Activated CD4-positive, alpha-beta T cell treated with anti-CD3 and anti-CD28 coated beads for 36 hours (primary cell): ENCODE measurements around the gene MYLK2. TPM values are rescaled to one million over a fixed set of nuclear protein-coding genes. Genes with fewer than 3 reads are reported as not detected.
A peak's percentile ranks its signal among the peaks of the same experiment; 100 is the strongest.

ENCODE experiments used
- ATAC-seq: fragments of 200-7000 bp; cut with Tn5 transposase; one replicate; pipeline ENCODE4 v1.10.0; 2021; ENCODE audit warnings: mild to moderate bottlenecking, moderate library complexity
- CTCF ChIA-PET: fragments of 350-600 bp; sonication (Branson Sonifier 250); formaldehyde crosslinking; loops from one replicate; lab custom pipeline; 2021; ENCODE audit warnings: antibody characterized with exemption; lab: Charles Lee
- POLR2A ChIA-PET: fragments of 350-600 bp; sonication (Branson Sonifier 250); formaldehyde crosslinking; loops from one replicate; lab custom pipeline; 2021; ENCODE audit warnings: antibody characterized with exemption, inconsistent platforms; lab: Charles Lee
- DNase-seq: peaks from one replicate; pipeline ENCODE4 v3.0.0-alpha.2; 2020
- H3K27ac Mint-ChIP-seq: one replicate; pipeline ENCODE4 v1.8.0; 2021; ENCODE audit warnings: mixed read lengths
- H3K27me3 Mint-ChIP-seq: one replicate; pipeline ENCODE4 v1.8.0; 2021; ENCODE audit warnings: mixed read lengths
- H3K36me3 Mint-ChIP-seq: one replicate; pipeline ENCODE4 v1.8.0; 2021; ENCODE audit warnings: low read depth, mixed read lengths
- H3K4me1 Mint-ChIP-seq: one replicate; pipeline ENCODE4 v1.8.0; 2021; ENCODE audit warnings: mixed read lengths
- H3K4me3 Mint-ChIP-seq: one replicate; pipeline ENCODE4 v1.8.0; 2021; ENCODE audit warnings: mild to moderate bottlenecking, moderate library complexity, mixed read lengths
- H3K9me3 Mint-ChIP-seq: one replicate; pipeline ENCODE4 v1.8.0; 2021; ENCODE audit warnings: low read depth, mixed read lengths
- intact Hi-C, 2 experiments: fragments of 100-400 bp; cut with DNase I in 1 of 2; cut with micrococcal nuclease in 1 of 2; formaldehyde crosslinking; loops; one replicate each; pipeline versions ENCODE4 v1.14.2 to v1.15.1; 2022 to 2024; cut with DNase I, micrococcal nuclease
- total RNA-seq, 2 experiments: library from RNA; stranded (reverse); gene quantifications; one replicate each; pipeline ENCODE4 v1.2.3, GENCODE V29; 2021

Gene MYLK2
- total RNA-seq, 2 experiments from 2014 or later, result 0.39 TPM

DNA sequence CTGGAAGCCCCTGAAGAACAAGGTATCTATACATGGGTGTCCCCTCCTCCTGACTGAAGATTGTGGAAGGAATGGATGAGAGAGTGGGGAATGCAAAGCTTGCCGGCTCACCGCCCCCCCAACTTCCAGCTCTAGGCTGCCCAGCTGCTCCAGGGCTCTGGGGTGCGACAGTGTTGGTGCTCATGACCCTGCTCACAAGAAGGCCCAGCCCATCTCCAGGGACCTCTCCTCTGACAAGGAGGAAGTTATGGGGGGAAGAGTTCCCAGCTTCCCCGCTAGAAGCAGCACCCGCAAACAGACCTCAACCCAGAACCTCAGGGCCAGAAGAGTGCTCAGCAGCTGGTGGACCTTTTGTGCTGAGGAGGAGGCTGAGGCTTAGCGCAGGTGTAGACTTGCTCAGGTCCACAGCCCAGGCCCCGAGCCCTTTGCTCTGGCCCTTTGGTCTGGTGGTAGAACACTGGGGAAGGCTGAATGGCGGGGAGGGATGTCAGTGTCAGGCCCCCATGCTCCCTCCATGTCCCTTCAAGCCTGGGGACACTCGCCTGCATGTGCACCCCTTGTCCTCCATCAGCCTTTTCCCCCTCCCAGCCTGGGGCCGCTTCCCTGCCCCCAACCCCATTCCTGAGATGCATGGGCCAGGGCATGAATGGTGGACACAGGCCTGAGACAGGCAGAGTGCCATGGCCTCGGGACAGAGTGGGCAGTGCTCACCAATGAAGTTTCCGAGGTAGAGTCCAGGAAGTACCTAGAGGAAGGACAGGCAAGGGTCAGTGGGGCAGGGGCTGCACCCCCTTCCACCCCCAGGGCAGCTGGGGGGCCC lies 49.9 kb downstream of the MYLK2 start:
- Mint-ChIP-seq H3K4me3 (peak overlapping the region; percentile 62), H3K9me3 (no peaks in the 10 kb centered on the region), H3K27me3 (peaks cover 30% of the 10 kb centered on the region), H3K27ac (no peak overlapping the region), H3K4me1 (peaks cover 7% of the 10 kb centered on the region), H3K36me3 (no peaks in the 10 kb centered on the region)
- ChIA-PET CTCF (interaction anchor here (2.0 kb wide), 1 partner anchor 16 kb away, joined by 7 read pairs; no protein-coding TSS in a partner anchor), POLR2A (no interaction called here)
- ATAC-seq (no peak), DNase-seq (no peak)
- intact Hi-C loops, result no loop called here

DNA sequence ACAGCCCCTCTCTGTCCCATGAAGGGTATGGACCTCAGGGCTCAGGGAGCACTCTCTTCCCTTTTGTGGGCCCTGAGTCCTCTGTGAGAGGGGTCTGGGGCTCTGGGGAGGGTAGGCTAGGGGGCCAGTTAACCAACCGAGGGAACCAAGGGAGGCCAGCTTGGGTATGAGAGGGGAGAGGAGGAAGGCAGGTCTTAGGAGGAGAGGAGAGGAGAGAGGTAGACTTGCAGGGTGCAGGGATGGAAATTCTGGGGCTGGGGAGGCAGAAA lies 50.5 kb downstream of the MYLK2 start:
- Mint-ChIP-seq H3K9me3 (no peaks in the 10 kb centered on the region), H3K27ac (no peak overlapping the region), H3K4me3 (peak overlapping the region; percentile 62), H3K36me3 (no peaks in the 10 kb centered on the region), H3K27me3 (peaks cover 30% of the 10 kb centered on the region), H3K4me1 (peaks cover 7% of the 10 kb centered on the region)
- POLR2A ChIA-PET, result interaction anchor here (0.6 kb wide), 1 partner anchor 238 kb away, joined by 3 read pairs; no protein-coding TSS in a partner anchor
- intact Hi-C loops, result no loop called here
- CTCF ChIA-PET, result interaction anchor here (0.5 to 2.0 kb wide), 2 partner anchors 17 to 783 kb away, joined by 3 to 7 read pairs; no protein-coding TSS in a partner anchor
- ATAC-seq (no peak), DNase-seq (no peak)

GRCh38 chr20:31869942-31870725 lies 51.0 kb downstream of the MYLK2 start, which contains the start of the genes DUSP15 and TTLL9:
Gene DUSP15, minus strand, starts transcription at chr20:31870527. Its CDS starts 190 bp downstream, at chr20:31870337.
Gene TTLL9, plus strand, starts transcription at chr20:31870634. Its CDS starts 493 bp downstream, at chr20:31871127.
- Mint-ChIP-seq H3K36me3 (no peaks in the 10 kb centered on the region), H3K4me3 (peak within 1 kb of the TSS; percentile 62), H3K4me1 (peaks cover 7% of the 10 kb centered on the region), H3K27ac (peak within 1 kb of the TSS; percentile 23), H3K9me3 (no peaks in the 10 kb centered on the region), H3K27me3 (peaks cover 30% of the 10 kb centered on the region)
- ATAC-seq (peak; percentile 45), DNase-seq (peak; percentile 33)
- ChIA-PET POLR2A (interaction anchor here (0.6 kb wide), 1 partner anchor 239 kb away, joined by 3 read pairs; no protein-coding TSS in a partner anchor), CTCF (interaction anchor here (0.5 kb wide), 2 partner anchors 16 to 783 kb away, joined by 3 read pairs; no protein-coding TSS in a partner anchor)
- intact Hi-C loops, result no loop called here

DNA sequence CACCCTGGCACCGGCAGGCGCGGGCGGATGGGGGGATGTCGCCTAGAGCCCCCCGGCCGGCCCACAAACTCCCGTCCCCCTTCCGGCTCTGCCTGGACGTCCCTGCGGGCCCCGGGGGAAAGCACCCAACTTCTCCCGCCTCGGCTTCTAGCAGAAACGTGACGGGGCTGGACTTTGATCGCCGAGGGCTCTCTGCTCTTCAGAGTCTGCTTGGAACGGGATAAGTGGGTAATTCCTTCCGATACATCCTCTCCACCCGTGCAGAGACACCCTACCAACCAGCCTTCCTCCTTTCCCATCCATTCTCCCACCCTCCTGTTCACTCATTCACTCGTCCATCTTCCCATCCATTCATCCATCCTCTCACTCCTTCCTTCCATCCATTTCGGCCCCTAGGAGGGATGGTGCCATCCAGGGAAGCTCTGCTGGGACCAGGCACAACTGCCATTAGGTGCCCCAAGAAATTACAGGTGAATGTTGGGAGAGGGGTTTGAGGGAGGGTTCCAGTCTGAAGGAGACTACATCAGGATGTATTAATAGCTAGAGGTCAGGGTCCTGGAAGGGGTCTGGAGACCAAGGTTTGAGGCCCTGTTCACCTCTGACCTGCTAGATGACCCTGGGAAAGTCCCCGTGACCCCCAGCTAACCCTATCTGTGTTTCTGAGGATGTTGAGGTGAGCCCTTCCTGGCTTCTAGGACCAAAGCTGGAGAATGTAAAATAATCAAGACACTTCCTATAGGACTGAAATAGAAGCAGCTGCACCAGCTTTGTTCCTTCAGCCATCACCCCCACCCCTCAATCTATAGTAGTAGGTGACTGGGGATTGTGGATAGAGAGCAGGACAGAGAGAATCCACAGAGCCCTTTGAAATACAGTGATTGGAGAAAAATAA lies 51.8 kb downstream of the MYLK2 start:
- Mint-ChIP-seq H3K4me3 (peak overlapping the region; percentile 18), H3K4me1 (peaks cover 7% of the 10 kb centered on the region), H3K27ac (peak overlapping the region; percentile 23), H3K36me3 (no peaks in the 10 kb centered on the region), H3K9me3 (no peaks in the 10 kb centered on the region), H3K27me3 (peaks cover 30% of the 10 kb centered on the region)
- intact Hi-C loops, result no loop called here
- CTCF ChIA-PET, result interaction anchor here (0.5 to 2.8 kb wide), 7 partner anchors 16 to 236 kb away, joined by 3 to 9 read pairs (median 3); no protein-coding TSS in a partner anchor
- POLR2A ChIA-PET, result no interaction called here
- no peak for DNase-seq
- ATAC-seq, result no peak

- H3K9me3 Mint-ChIP-seq, result no peaks in the 10 kb centered on the region
- intact Hi-C loops, result no loop called here
- peaks cover 7% of the 10 kb centered on the region for H3K4me1 Mint-ChIP-seq
- no peak overlapping the region for H3K4me3 Mint-ChIP-seq
- no peaks in the 10 kb centered on the region for H3K36me3 Mint-ChIP-seq
- no peak for ATAC-seq
- peaks cover 30% of the 10 kb centered on the region for H3K27me3 Mint-ChIP-seq
- no peak overlapping the region for H3K27ac Mint-ChIP-seq
- POLR2A ChIA-PET, result no interaction called here
- DNase-seq, result no peak
- CTCF ChIA-PET, result interaction anchor here (0.8 to 2.8 kb wide), 7 partner anchors 11 to 237 kb away, joined by 3 to 9 read pairs (median 3); no protein-coding TSS in a partner anchor
Observed at GRCh38 chr20:31871618-31871954, 52.4 kb downstream of the MYLK2 start.

DNA sequence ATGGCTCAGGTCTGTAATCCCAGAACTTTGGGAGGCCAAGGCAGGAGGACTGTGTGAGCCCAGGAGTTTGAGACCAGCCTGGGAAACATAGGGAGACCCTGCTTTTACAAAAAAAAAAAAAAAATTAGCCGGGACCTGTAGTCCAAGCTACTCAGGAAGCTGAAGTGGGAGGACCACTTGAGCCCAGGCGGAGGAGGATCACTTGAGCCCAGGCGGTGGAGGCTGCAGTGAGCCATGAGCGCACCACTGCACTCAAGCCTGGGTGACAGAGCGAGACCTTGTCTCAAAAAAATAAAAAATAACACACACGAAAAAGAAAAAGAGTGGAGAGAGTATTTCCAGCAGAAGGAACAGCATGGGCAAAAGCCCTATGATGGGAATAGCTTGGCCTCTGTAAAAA lies 53.2 kb downstream of the MYLK2 start:
- ATAC-seq (no peak), DNase-seq (no peak)
- no peaks in the 10 kb centered on the region for H3K9me3 Mint-ChIP-seq
- no peak overlapping the region for H3K4me3 Mint-ChIP-seq
- peaks cover 7% of the 10 kb centered on the region for H3K4me1 Mint-ChIP-seq
- peaks cover 28% of the 10 kb centered on the region for H3K27me3 Mint-ChIP-seq
- H3K36me3 Mint-ChIP-seq, result no peaks in the 10 kb centered on the region
- no peak overlapping the region for H3K27ac Mint-ChIP-seq
- POLR2A ChIA-PET, result interaction anchor here (0.6 to 0.7 kb wide), 3 partner anchors 56 to 928 kb away, joined by 3 read pairs; no protein-coding TSS in a partner anchor
- intact Hi-C loops, result no loop called here
- CTCF ChIA-PET, result interaction anchor here (1.0 to 2.8 kb wide), 8 partner anchors 12 to 159 kb away, joined by 3 to 10 read pairs (median 6); partner anchors contain the start of gene PDRG1

DNA sequence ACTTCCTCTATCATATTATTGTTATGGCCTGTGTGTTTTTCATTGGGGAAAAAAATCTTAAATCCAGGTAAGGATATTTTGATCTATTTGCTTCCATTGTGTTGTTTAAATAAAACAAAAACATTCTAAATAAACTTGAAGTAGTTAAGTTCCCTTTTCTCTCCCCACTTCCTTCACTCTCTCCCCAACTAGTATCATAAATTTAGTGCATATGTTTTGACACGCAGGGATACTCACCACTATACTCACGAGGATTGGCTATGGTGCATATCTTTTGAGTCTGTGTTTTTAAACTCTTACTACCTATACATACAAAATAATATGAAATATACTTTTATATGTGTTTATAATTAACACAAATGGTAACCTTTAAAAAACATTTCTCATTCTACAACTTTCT lies 56.5 kb downstream of the MYLK2 start:
- intact Hi-C loops, result no loop called here
- POLR2A ChIA-PET, result no interaction called here
- Mint-ChIP-seq H3K4me3 (no peak overlapping the region), H3K9me3 (no peaks in the 10 kb centered on the region), H3K36me3 (no peaks in the 10 kb centered on the region), H3K27ac (no peak overlapping the region), H3K4me1 (peaks cover 12% of the 10 kb centered on the region), H3K27me3 (peaks cover 15% of the 10 kb centered on the region)
- DNase-seq (no peak), ATAC-seq (no peak)
- CTCF ChIA-PET, result no interaction called here

DNA sequence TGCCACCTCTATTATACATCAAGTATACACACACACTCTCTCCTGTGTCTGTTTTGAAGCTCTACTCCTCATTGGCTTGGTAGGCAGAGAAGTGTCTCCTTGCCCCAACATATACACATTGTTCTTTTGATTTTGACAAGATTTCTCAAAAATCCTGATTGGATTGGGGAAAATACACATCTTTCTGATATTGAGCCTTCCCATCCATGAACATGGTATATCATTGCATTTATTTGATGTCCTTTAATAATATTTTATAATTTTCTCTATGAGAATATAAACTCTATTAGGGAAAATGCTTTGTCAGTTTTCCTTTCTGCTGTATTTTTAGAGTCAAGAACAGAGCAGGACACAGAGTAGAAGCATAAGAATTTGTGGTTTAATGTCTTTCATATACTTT lies 58.5 kb downstream of the MYLK2 start:
- CTCF ChIA-PET, result interaction anchor here (1.4 kb wide), 1 partner anchor 25 kb away, joined by 4 read pairs; no protein-coding TSS in a partner anchor
- Mint-ChIP-seq H3K4me1 (peaks cover 8% of the 10 kb centered on the region), H3K4me3 (no peak overlapping the region), H3K36me3 (no peaks in the 10 kb centered on the region), H3K27ac (no peak overlapping the region), H3K27me3 (peaks cover under 1% of the 10 kb centered on the region), H3K9me3 (no peaks in the 10 kb centered on the region)
- POLR2A ChIA-PET, result no interaction called here
- ATAC-seq (no peak), DNase-seq (no peak)
- intact Hi-C loops, result loop anchor here in 1 of 2 experiments (2.0 kb wide), 1 partner anchor 481 kb away; the partner anchor contains the start of gene ASXL1

DNA sequence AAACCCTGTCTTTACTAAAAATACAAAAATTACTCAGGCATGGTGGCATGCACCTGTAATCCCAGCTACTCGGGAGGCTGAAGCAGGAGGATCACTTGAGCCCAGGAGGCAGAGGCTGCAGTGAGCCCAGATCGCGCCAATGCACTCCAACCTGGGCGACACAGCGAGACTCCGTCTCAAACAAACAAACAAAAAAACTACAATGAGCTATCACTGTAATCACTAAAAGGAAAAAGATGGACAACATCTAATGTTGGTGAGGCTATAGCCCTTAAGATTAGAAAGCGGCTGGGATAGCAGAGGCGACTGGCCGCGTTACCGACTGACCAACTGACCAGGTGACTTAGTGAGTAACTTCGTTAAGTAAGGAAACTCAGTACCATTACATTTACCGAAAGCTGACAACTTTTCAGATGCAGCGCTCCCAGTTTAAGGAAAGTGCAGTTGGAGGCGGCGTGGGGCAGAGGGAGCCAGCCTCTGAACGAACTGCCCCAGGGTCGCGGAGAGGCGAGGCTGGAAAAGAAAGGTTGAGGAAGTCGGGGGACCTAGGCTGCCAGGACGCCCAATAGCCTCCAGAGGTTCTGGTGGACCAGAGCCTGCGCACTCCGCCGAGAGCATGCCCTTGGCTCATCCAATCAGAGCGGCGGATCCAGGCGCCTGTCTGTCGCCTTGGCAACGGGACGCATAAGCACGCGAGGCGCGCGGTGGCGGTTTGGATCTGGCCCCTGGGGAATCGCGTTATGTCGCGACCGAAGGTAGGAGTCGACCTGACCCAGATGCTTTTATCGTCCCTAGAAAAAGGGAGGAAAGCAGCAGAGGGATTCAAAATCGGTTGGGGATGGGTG lies 60.2 kb downstream of the MYLK2 start:
- Mint-ChIP-seq H3K27me3 (no peaks in the 10 kb centered on the region), H3K9me3 (no peaks in the 10 kb centered on the region), H3K4me3 (peak overlapping the region; percentile 84), H3K4me1 (peaks cover 8% of the 10 kb centered on the region), H3K27ac (peak overlapping the region; percentile 45), H3K36me3 (no peaks in the 10 kb centered on the region)
- CTCF ChIA-PET, result interaction anchor here (0.6 to 3.2 kb wide), 8 partner anchors 16 to 533 kb away, joined by 3 to 17 read pairs (median 4); partner anchors contain the start of gene PDRG1
- ATAC-seq (peak; percentile 94), DNase-seq (peak; percentile 90)
- intact Hi-C loops, result loop anchor here in 1 of 2 experiments (1.0 to 2.0 kb wide), 2 partner anchors 328 to 479 kb away; partner anchors contain the start of genes ASXL1, PLAGL2 and POFUT1
- POLR2A ChIA-PET, result interaction anchor here (0.6 to 1.4 kb wide), 4 partner anchors 13 to 217 kb away, joined by 3 to 4 read pairs (median 3); no protein-coding TSS in a partner anchor

DNA sequence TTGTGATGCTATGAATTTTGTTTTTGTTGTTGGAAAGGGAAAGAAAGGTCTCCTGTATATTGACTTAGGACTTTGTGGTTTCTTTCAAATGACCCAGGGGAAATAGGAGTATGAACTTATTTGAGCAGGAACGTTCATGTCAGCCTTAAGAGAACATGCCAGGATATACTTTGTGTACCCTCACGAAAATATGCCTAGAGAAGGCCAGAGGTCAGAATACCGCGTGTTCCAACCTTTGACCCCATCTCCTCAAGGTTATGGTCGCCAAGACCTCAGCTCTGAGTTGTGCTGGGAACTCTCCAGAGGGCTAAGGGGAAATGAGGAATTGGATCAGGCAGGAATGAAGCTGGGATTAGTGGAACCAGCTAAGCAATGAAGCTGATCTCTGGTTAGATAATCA lies 62.8 kb downstream of the MYLK2 start:
- no peak overlapping the region for H3K27ac Mint-ChIP-seq
- H3K4me3 Mint-ChIP-seq, result no peak overlapping the region
- ATAC-seq (no peak), DNase-seq (no peak)
- ChIA-PET POLR2A (no interaction called here), CTCF (interaction anchor here (0.6 kb wide), 1 partner anchor 63 kb away, joined by 3 read pairs; no protein-coding TSS in a partner anchor)
- intact Hi-C loops, result no loop called here
- H3K36me3 Mint-ChIP-seq, result no peaks in the 10 kb centered on the region
- H3K4me1 Mint-ChIP-seq, result peaks cover 8% of the 10 kb centered on the region
- no peaks in the 10 kb centered on the region for H3K27me3 Mint-ChIP-seq
- H3K9me3 Mint-ChIP-seq, result no peaks in the 10 kb centered on the region
